ENCODE measurements around the gene ZNF827.

The ZNF827 gene

DNA sequence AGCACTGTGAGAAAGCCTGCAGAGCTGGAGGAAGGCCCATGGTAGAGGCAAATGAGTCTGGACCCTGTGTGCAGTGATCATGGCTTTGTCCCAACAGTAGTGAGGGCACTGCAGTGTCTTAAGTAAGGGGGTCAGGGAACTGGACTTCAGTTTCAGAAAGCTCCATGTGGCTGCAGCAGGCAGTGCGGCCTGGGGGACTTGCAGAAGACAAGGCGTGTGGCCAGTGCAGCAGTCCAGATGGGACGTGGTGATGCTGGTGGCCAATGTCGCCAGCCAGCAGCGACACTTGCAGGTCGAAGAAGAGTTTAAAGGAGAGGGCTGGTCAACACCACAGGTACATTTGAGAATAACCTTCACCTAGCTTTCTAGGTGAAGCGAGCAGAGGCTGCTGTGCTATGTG, 113.4 kb downstream of the ZNF827 start:
- DNase-seq (ENCODE audit: low spot score), result no peak

DNA sequence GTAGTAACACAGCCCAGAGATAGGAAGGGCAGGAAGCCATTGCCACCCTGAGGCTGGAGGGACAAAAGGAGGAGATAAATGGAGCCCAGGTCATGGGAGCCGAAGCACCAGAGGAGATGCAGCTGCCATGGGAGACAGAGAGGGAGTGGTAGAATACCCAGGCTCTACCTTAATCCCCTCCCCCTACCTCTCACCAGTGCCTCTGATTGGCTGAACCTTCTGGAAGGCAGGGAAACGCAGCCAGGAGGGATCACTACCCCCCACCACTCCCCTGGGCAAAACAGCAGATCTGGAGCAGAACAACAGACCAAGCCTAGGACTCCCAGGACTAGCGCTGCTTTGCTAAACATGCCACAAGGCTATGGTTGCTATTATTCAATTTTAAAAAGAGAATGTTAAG, 114.2 kb downstream of the ZNF827 start:
- DNase-seq (ENCODE audit: low spot score), result no peak

DNA sequence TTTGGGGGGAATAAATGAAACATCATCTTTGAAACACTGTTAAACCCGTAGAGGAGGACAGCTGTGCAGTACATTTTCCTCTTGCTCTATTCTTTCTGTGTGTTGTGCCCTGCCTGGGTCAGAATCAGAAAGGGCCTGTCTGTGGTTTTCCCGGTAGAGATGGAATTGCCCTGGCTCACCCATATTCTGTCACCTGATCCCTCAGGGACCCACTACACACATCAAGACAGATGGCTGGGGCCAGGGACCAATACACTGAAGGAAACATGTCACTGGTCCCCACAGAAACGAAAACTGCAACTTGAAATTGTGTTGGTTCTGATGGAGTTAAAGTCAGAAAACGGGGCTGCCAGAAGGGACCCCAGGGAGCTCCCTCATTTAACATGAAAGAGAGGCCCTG, 114.9 kb downstream of the ZNF827 start:
- no peak for DNase-seq (ENCODE audit: low spot score)

- DNase-seq (ENCODE audit: low spot score), result no peak
These were observed 116.0 kb downstream of the ZNF827 start for GRCh38 chr4:145822581-145822980.

GRCh38 chr4:145822181-145822580, 116.4 kb downstream of the ZNF827 start:
- no peak for DNase-seq (ENCODE audit: low spot score)

DNA sequence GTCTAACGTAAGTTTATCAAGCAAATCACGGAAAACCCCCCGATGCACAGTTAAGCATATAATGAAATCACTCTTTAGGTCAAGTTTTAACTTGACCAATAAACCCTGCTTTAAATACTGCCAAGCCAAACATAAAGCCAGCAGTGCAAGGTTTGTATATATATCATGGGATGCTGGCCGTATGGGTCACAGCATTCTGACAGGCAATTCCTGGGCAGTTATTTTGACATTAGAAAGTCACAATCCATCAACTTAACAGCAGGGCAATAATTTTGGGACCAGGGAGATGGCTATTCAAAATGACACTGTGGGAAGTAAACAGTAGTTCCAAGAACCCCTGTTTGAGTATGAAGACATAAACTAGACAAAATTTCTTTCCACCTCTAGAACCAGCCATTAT, 116.9 kb downstream of the ZNF827 start:
- no peak for DNase-seq (ENCODE audit: low spot score)

GRCh38 chr4:145820407-145820806, 118.2 kb downstream of the ZNF827 start:
- no peak for DNase-seq (ENCODE audit: low spot score)

GRCh38 chr4:145819853-145820181, 118.8 kb downstream of the ZNF827 start:
- no peak for DNase-seq (ENCODE audit: low spot score)

- DNase-seq (ENCODE audit: low spot score), result no peak
These were observed 119.3 kb downstream of the ZNF827 start for GRCh38 chr4:145819101-145819852.

DNA sequence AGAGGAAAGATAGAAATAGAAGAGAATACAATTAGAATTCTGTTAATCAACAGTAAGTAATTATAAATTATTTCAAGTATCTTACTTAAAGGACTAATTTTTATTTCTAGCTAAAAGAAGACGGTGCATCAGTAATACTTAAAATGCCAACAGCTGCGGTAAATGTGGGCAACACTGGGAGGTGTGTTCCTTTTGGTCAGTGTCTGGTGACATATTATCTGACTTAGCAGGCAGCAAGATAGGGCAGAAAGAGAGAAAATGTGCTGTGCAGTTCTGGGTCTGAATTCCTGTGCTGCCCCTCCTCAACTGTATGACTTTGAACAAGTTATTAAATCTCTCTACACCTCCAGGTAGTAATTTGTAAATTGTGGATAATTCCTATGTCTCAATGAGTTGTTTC, 120.6 kb downstream of the ZNF827 start:
- no peak for DNase-seq (ENCODE audit: low spot score)

GRCh38 chr4:145816091-145816490, 122.5 kb downstream of the ZNF827 start:
- DNase-seq (ENCODE audit: low spot score), result no peak

DNA sequence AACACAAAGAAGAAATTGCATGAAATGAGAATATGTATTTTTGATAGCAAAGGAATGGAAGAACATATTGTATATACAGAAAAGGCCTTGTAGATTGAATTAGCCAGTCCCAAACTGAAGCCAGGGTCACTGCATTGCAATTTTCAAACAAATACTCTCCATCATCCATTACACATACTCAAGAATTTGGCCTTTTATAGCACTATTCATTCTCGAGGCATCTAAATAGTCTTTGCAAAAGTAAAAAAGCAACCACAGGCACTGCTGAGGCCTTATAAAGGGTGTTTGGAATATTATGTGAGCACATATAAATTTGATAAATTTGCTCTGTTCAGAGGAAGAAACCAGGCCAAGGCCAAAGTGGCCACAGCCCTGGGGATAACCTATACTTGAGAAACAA, 123.0 kb downstream of the ZNF827 start:
- DNase-seq (ENCODE audit: low spot score), result no peak

DNA sequence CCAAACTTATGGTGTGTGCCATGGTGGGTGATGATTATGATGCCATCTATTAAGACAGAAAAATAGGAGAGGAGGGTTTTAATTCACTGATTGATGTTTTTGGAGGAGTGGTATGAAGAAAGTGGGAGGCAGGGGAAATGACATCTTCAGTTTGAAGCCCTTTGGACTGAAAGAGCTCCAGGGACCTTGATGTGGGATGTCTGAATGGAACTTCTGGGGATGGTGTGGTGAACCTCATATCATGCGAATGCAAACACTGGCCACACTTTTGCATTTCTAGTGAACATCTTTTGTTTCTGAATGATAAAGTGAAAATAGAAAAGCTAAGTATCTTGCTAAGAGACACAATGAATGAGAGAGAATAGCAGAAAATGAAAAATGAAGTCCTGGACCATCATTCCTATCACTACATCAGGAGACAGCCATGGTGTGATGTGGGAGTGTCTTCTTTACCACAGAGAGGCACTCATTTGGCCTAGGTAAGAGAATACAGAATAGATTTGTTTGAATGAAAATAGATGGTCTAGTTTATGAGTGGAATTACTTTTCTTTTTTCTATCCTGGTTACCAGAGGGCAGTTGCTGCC, 123.5 kb downstream of the ZNF827 start:
- no peak for DNase-seq (ENCODE audit: low spot score)

- DNase-seq (ENCODE audit: low spot score), result no peak
These were observed 124.4 kb downstream of the ZNF827 start for GRCh38 chr4:145814246-145814645.

DNA sequence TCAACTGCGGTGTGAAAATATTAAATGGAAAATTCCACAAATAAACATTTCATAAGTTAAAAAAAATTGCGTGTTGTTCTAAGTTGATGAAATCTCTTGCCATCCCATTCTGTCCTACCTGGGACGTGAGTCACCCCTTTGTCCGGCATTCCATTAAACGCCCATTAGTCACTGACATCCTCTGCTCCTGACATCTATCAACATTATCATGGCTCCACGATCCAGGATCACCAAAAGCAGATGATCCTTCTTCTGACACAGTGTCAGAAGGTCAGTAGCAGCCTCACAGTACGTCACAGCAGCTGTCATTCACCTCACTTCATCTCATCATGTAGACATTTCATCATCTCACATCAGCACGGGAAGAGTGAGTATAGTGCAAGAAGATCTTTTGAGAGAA, 125.7 kb downstream of the ZNF827 start:
- no peak for DNase-seq (ENCODE audit: low spot score)

GRCh38 chr4:145808848-145809512, 129.6 kb downstream of the ZNF827 start:
- DNase-seq (ENCODE audit: low spot score), result no peak

- DNase-seq (ENCODE audit: low spot score), result no peak
These were observed 130.5 kb downstream of the ZNF827 start for GRCh38 chr4:145808021-145808650.

DNA sequence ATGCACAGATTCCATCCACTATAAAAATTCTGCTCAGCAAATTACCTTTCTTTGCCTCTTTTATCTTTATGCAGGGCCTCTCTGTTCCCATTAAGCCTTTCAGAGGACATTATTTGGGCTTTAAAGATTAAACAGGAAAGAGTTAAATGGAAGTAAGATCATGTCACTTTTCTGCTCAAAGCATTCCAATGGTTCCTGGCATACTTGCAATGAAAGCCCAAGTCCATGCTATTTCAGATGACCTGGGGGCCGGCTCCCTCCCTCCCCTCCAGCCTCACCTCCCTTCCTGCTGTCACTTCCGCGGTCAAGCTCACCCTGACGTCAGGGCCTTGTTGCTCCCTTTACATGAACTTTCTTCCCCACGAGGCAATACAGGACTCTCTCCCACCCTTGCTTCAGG, 133.1 kb downstream of the ZNF827 start:
- no peak for DNase-seq (ENCODE audit: low spot score)

DNA sequence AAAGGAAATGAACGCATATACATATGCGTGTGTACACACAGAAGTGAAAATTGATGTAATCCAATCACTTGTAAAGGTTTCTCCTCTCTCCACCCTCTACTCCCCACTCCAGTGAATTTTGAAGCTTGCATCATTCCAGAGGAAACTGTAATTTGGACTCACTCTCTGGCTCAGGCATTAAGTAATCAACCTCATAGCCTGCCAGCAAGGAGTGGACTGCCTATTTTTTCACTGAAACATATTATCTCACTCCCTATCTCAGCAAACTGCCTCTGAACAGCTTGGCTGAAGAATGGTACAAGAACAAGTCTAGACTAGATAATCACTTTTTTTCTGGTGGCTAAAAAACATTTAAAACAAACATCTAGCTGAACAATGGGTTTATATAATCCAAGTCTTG, 134.5 kb downstream of the ZNF827 start:
- DNase-seq (ENCODE audit: low spot score), result no peak

DNA sequence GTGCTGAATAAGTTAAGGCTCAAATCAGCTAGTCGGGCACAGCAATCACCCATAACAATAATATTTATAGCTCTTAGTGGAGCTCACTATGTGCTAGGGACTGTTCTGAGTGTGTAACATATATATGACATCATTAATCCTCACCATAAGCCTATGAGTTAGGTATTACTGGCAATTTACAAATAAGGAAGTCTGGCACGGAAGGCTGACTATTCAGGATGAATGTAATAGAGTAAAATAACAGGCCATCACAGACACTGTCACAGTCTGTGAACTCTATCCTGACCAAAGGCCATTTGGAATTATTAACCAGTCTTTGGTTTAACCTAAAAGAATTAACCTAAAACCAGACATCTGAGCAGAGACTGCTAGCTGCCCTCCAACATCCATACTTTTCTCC, 139.4 kb downstream of the ZNF827 start:
- no peak for DNase-seq (ENCODE audit: low spot score)

- DNase-seq (ENCODE audit: low spot score), result no peak
These were observed 141.3 kb downstream of the ZNF827 start for GRCh38 chr4:145797278-145797677.

DNA sequence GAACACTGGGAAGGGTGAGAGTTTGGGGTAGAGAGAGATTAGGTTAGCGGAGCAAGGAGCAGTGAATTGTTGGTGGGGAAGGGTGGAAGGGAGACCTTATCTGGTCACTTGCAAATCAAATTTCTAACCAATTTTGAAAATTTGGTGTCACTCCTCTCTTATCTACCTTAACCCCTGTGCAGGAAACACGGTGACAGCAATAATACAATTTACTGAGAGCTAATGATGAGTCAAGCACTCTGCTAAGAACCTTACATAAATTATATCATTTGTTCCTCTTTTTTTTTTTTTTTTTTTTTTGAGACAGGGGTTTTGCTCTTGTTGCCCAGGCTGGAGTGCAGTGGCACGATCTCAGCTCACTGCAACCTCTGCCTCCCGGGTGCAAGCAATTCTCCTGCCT, 142.3 kb downstream of the ZNF827 start:
- DNase-seq (ENCODE audit: low spot score), result no peak

- DNase-seq (ENCODE audit: low spot score), result no peak
These were observed 143.1 kb downstream of the ZNF827 start for GRCh38 chr4:145795521-145795920.

Data from germinal center (tissue), 1 donor.